ENCODE data around the gene EGFL8. TPM values are rescaled to one million over a fixed set of nuclear protein-coding genes. Genes with fewer than 3 reads are reported as not detected.

EGFL8 gene
- total and polyA plus RNA-seq, 2 of the 8 experiments (the other 6 are each of a cell fraction or from before 2014, with no cell fraction given): 5.0 to 9.2 TPM

DNA sequence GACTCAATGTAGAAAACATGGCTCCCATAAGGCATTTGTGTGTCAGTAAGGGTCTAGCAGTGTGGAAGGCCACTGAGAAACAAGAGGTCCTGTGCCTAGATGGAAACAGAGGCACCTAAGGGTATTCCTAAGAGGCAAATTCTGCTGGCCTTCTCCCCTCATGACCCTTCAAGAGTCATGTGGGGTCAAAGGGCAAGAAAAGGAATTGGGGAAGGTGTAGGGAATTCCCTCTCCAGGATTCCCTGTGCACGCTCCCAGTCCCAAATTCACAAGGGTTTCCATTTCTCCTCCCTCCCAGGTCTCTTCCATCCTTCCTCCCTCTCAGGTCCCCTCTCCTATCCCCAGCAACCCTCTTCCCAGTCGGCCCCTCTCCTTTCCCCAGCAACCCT, 10.9 kb downstream of the EGFL8 start:
- Histone ChIP-seq H3K27ac (ENCODE audit: low read depth, low read length) (peak overlapping the region; percentile 79), H3K14ac (ENCODE audit: insufficient read length) (no peak overlapping the region), H3K9me3 (ENCODE audit: insufficient read depth in 2 of 2, low read depth in 1 of 2, low read length in 1 of 2) (no peaks in the 10 kb centered on the region), H3K4ac (replicated peaks; ENCODE audit: insufficient read length, low read depth, low read length) (no peak overlapping the region), H4K20me1 (replicated peaks in 1 of 2; ENCODE audit: control insufficient read depth in 1 of 2, insufficient read depth in 2 of 2, low read length in 2 of 2) (peaks cover 6 to 7% of the 10 kb centered on the region in 2 experiments), H3K23ac (ENCODE audit: insufficient read length) (no peak overlapping the region), H3K79me1 (ENCODE audit: low read depth, low read length) (peaks cover 9% of the 10 kb centered on the region; the same call in 1 of the 2 replicates), H3K4me3 (ENCODE audit: extremely low read depth in 1 of 4, insufficient read depth in 2 of 4, low read depth in 3 of 4, low read length in 4 of 4) (peak overlapping the region; percentile 91 to 99 (median 95)), H2BK15ac (ENCODE audit: low read length) (no peak overlapping the region), H4K5ac (ENCODE audit: insufficient read length, low read depth, low read length) (no peak overlapping the region), H3K36me3 (ENCODE audit: control insufficient read depth in 2 of 4, insufficient read depth in 4 of 4, low read length in 3 of 4) (peaks cover 0 to 18% (median 9%) of the 10 kb centered on the region in 4 experiments; a peak in 5 of 8 replicates), H3K4me2 (ENCODE audit: insufficient read depth in 1 of 2, low read depth in 2 of 2, low read length in 2 of 2) (peak overlapping the region; percentile 99 to 100), H4K8ac (ENCODE audit: extremely low read depth, insufficient read depth, low read length) (no peak overlapping the region), H3K4me1 (replicated peaks in 1 of 4; ENCODE audit: control insufficient read depth in 3 of 4, insufficient read depth in 4 of 4, low read length in 3 of 4) (peaks cover 5 to 21% (median 9%) of the 10 kb centered on the region in 4 experiments; a peak in 6 of 7 replicates), H3K23me2 (ENCODE audit: low read depth, low read length) (peaks cover 26% of the 10 kb centered on the region), H2AFZ (ENCODE audit: low read length) (no peak overlapping the region), H3K18ac (ENCODE audit: extremely low read depth, low read length) (no peak overlapping the region; the same call in 1 of the 2 replicates), H2BK5ac (ENCODE audit: low read depth, low read length) (peak overlapping the region; percentile 12; the same call in 1 of the 2 replicates), H3K56ac (replicated peaks; ENCODE audit: insufficient read length, low read depth, low read length) (peak overlapping the region; percentile 34), H3K79me2 (ENCODE audit: control insufficient read depth in 1 of 2, insufficient read depth in 2 of 2, low read length in 2 of 2) (peaks cover 13 to 50% of the 10 kb centered on the region in 2 experiments), H2AK5ac (ENCODE audit: low read depth, low read length) (no peak overlapping the region), H2BK20ac (ENCODE audit: low read length) (no peak overlapping the region), H2BK12ac (ENCODE audit: low read depth, low read length) (no peak overlapping the region), H2BK120ac (replicated peaks; ENCODE audit: low read depth, low read length) (no peak overlapping the region), H3K9ac (replicated peaks in 1 of 4; ENCODE audit: extremely low read depth in 1 of 4, low read depth in 3 of 4, low read length in 3 of 4) (peak overlapping the region; percentile 52 to 68 (median 66); a peak in 6 of 7 replicates), H4K91ac (replicated peaks; ENCODE audit: insufficient read length, low read length) (peak overlapping the region; percentile 48), H3K27me3 (replicated peaks in 1 of 4; ENCODE audit: control insufficient read depth in 3 of 4, extremely low read depth in 1 of 4, insufficient read depth in 3 of 4, low read length in 3 of 4) (no peaks in the 10 kb centered on the region)
- FAIRE-seq (no peak), DNase-seq (ENCODE audit: low read depth in 1 of 2, low spot score in 2 of 2) (no peak)
- POLR2A ChIA-PET (ENCODE audit: partially characterized antibody): no interaction called here
- CTCF ChIA-PET (ENCODE audit: partially characterized antibody): no interaction called here
- 0% methylated on average over 2 of the region's 2 CpGs; no CpG with 5 or more reads in 1 of the 2 experiments for WGBS, 2 experiments (ENCODE audit: extremely low coverage in 1 of 2, insufficient coverage in 1 of 2, insufficient read length in 1 of 2, insufficient replicate concordance in 2 of 2, low coverage in 1 of 2, low lambda C conversion rate in 2 of 2, missing lambda C conversion rate in 1 of 2)
- TF ChIP-seq SIN3A (conservative IDR thresholded peaks at IDR 0.05 in 1 of 2, IDR thresholded peaks at IDR 0.05 in 1 of 2; ENCODE audit: low read depth in 1 of 2, low read length in 2 of 2): no peak
- no peak for TF ChIP-seq HDAC2 (IDR thresholded peaks at IDR 0.05; ENCODE audit: borderline replicate concordance in 1 of 2, low read depth in 2 of 2, low read length in 2 of 2)
- no peak for TF ChIP-seq ZNF274 (IDR thresholded peaks at IDR 0.05; ENCODE audit: borderline replicate concordance, extremely low read depth, low read length)
- no peak for TF ChIP-seq RXRA (IDR thresholded peaks at IDR 0.05; ENCODE audit: insufficient read depth, low read depth, low read length)
- no peak for TF ChIP-seq HDAC6 (IDR thresholded peaks at IDR 0.05; ENCODE audit: low read depth, low read length)
- TF ChIP-seq TCF12 (IDR thresholded peaks at IDR 0.05; ENCODE audit: low read depth, low read length): no peak

Measured in H1 (cell line).